HG02852 (cell line): ENCODE data around the gene NDUFS1.
"Not testable (repeated sequence)": the region's sequence is repeated elsewhere in the genome, so short reads cannot be mapped to it uniquely, and the experiment has no call there.

Experiments used
- ATAC-seq: cut with Tn5 transposase; IDR thresholded peaks from one replicate; pipeline ENCODE4 v1.9.1; 2021; ENCODE audit warnings: mild to moderate bottlenecking, moderate library complexity; ENCODE audit not compliant: unreplicated experiment

The NDUFS1 gene

DNA sequence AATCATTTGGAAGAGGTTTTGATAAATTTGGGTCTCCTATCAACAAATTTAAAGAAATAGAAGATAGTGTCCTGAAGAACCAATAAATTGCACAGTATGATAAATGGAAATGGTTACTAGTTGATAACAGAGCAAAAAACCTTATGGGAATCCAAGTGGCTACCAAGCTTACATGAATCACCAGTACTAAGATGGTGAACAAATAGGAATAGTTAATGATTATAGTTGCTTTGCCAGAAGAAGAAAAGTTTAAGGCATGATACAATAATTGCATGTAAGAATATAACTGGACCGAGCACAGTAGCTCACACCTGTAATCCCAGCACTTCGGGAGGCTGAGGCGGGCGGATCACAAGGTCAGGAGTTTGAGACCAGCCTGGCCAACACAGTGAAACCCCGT lies 53.7 kb downstream of the NDUFS1 start:
- ATAC-seq: no peak

DNA sequence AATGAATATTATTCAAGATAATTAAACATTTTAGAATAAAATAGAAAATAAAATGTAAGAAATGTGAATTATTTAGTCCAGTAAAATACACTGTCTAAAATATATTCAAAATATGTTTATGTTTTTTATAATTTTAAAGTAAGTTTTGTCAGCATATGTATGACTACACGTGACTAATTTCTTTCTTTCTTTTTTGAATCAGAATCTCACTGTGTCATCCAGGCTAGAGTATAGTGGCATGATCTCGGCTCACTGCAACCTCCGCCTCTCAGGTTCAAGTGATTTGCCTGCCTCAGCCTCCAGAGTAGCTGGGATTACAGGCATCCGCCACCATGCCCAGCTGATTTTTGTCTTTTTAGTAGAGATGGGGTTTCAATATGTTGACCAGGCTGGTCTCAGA lies 54.2 kb downstream of the NDUFS1 start:
- no peak for ATAC-seq

DNA sequence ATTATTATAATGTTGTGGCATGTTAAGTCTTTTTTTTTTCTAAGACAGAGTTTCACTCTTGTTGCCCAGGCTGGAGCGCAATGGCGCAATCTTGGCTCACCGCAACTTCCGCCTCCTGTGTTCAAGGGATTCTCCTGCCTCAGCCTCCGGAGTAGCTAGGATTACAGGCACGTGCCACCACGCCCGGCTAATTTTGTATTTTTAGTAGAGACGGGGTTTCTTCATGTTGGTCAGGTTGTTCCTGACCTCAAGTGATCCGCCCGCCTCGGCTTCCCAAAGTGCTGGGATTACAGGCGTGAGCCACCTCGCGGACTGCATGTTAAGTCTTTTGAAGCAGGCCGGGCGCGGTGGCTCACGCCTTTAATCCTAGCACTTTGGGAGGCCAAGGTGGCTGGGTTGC lies 60.4 kb downstream of the NDUFS1 start:
- ATAC-seq: not testable (repeated sequence)

DNA sequence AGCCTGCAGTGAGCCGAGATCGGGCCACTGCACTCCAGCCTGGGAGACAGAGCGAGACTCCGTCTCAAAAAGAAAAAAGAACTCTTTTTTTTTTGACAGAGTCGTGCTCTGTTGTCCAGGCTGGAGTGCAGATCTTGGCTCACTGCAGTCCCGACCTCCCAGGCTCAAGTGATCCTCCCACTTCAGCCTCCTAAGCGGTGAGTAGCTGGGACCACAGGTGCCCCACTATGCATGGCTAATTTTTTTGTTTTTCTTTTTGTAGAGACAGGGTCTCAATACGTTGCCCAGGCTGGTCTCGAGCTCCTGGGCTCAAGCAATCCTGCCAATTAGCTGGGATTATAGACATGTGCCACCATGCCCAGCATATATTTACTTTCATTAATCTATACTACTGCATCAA lies 60.8 kb downstream of the NDUFS1 start:
- ATAC-seq: no peak

DNA sequence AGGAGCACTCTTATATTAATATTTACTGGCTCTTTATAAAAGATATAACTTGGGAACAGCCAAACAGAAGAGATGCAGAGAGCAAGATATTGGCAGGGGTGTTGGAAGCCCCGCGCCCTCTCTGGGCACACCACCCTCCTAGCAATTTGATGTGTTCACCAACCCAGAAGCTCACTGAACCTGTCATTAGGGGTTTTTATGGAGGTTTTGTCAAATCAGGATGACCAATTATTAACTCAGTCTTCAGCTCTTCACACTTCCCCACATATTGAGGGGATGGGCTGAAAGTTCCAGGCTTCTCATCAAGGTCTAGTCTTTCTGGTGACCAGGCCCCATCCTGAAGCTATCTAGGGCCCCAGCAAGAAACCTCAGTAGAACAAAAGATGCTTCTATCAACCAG lies 62.4 kb downstream of the NDUFS1 start:
- no peak for ATAC-seq

DNA sequence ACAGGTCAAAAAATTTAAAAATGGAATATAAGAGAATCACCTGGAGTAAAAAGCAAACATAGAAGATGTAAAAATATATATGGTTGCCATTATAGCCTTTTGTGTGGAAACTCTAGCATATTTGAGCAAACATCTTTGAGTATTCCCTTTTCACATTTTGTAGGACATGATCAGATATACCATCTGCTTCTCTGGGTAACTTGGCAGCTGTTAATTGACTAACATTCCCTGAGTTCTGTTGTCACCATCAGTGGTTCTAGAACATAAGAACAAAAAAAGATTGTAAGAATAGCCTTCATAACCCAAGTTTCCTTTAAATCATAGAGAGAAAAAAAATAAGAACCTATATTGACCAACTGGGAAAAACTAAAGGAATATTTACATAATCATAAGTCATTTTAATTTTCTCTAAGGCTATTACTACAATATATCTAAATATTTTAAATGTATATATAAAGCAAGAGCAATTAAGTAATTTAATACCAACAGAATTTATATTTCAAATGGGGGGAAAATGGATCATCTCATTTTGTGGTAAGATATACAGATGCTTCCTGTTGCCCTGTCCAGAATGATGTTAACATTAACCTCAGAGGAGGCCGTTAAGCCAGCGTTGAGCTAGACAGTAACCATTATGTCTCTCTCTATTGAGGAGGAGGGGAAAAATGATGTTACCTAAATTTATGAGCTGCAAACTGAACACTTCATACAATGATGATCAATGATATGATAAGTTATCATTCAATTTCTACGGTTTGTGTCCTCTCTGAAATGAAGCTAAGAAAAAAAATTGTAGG lies 63.5 kb downstream of the NDUFS1 start:
- no peak for ATAC-seq

DNA sequence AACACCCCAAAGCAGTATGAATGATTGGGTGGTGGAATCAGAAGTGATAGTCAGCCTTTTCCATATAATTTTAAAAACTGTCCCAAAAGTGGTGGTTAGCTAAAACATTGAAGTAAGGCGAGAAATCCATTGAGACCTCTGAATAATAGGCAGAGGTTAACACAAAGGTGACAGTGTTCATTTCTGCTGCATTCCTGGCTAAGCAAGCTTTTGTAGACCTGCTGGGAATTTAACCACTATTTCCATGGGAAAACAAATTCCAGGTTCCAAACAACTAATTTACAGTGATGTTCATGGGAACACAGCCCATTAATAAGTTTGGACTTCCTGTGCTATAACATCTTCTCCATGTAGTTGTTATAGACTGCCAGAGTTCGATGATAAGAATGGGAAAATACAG lies 66.9 kb downstream of the NDUFS1 start:
- no peak for ATAC-seq

DNA sequence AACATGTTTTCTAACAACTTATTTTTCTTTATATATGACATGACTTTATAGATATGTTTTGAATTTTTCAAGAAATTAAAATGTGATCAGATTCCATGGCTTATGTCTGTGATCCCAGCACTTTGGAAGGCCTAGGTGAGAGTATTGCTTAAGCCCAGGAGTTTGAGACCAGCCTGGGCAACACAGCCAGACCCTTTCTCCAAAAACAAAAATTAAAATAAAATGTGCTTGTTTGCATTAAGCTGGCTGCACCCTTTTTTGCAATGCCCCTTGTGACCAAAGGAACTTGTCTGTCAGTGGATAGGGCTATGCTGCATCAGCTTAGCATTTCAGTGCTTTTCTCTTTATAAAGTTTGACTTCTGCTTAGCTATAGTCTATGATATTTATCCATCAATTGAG lies 71.0 kb downstream of the NDUFS1 start:
- no peak for ATAC-seq

DNA sequence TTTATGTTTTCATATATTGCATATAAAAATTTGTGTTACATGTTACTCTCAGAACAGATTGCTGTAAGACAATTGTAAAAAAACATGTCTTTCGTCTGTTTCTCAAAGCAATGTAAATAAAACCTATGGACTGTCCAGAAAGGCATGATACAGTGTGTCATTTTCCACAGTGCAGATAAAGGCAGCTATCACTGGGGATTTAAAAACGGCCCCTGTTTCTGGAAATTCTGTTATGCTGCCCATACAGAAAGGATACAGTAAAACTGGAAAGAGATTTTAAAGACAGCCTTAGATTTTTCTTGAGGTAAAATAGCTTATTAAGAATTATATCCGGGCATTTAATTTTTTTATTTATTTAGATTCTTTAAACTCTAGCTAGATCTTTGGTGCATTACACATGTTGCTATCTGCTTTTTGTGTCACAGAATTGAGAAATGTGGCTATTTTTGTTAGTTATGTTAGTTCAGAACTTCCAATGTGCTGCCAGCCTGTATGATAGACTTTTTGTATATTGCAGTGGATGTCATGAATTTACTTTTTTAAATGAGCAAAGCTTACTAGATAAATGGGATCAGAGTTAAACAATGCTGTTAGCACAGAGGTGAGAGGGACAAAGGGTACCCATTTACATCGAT lies 72.4 kb downstream of the NDUFS1 start:
- no peak for ATAC-seq

DNA sequence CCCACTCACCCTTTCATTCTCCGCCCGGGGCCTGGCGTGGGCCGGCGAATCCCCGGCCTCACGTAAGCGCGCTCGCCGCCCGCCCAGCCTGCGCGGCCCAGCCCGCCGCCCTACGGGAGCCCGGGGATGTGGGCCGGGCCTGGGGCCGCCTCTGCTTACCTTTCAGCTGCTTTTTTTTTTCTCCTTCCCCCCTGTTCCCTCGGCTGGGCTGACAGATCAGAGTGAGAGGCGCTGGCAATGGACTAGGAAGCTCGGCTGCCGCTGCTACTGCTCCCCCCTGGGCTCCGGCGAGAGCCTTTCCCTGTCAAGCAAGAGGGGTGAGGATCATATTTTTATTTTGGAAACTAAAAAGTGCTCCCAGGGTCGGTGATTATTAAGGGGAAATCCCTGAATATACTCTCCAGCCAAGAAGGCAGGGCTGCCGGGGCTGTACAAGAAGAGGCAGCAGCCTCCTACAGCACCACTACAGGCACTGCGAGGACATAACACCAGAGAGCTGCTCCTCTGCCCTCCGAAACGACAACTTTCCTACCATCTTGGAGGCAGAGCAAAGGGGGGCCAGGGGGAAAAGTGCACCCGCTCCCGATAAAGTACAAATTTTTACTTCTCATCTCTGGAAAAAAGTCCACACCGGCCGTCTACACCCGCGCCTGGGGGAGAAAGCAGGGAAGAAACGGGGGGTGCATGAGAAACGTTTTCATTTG lies 73.3 kb downstream of the NDUFS1 start, which contains the start of gene INO80D:
TSS of gene INO80D (minus strand) at position 433 of the 704 bp plus-strand sequence. CDS start 23,158 bp downstream, outside the sequence.
- ATAC-seq: peak; percentile 86

DNA sequence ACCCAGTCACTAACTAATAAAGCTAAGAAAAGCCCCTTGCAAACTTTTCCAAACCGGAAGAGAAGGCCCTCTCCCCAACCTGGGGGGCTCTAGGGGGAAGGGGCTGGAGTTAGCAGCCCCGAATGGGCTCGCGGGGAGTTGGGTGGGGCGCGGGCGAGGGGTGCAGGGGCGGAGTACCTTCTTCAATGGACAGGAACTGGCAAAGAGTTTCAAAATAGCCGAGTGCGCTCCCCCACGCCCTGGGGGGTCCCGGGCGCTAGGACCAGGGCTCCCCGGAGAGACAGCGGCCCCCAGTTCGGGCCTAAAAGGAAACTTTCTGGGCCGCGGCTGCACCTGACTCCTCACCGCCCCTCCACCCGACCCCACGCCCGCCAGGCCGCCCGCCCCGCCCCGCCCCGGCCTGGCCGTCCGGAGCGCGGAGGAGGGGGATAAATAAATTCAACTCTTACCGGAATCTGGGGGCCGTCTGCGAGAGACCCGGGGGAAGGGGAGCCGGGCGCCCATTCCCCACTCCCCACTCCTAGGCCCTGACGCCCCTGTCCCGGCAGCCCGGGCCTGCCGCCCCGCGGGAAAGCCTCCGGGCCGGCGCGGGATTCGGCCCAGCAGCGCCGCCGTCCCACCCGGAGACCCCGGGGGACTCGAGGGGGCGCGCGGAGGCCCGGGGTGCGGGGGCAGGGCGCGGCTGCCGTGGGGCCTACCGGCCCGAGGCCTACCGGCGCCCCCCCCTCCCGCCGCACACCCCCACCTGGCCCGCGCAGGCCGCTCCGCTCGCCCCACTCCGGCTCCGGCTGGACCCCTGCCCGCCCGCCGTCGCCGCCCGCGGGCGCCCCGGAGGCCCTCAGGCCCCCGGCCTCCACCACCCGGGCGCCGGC lies 74.1 kb downstream of the NDUFS1 start:
- peak; percentile 27 for ATAC-seq

DNA sequence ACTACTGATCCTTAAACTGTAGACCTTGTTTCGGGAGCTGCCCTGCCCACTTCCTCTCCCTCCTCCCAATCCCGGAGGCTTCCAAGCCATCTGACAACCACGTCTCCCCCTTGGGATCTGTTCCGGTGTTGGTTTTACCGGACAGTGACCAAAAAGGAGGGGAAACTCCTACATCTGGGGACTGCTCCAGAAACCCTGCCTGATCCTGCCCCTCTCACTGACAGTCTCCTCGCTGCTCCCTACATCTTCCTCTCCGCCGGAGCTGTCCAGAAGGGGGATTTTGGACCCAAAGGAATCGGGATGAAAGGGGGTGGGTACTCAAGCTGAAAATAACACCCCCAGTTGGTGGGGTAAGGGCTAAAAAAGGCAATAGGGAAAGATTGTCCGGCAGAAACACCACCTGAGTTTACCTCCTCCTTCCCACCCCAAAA lies 74.8 kb downstream of the NDUFS1 start:
- ATAC-seq: no peak

DNA sequence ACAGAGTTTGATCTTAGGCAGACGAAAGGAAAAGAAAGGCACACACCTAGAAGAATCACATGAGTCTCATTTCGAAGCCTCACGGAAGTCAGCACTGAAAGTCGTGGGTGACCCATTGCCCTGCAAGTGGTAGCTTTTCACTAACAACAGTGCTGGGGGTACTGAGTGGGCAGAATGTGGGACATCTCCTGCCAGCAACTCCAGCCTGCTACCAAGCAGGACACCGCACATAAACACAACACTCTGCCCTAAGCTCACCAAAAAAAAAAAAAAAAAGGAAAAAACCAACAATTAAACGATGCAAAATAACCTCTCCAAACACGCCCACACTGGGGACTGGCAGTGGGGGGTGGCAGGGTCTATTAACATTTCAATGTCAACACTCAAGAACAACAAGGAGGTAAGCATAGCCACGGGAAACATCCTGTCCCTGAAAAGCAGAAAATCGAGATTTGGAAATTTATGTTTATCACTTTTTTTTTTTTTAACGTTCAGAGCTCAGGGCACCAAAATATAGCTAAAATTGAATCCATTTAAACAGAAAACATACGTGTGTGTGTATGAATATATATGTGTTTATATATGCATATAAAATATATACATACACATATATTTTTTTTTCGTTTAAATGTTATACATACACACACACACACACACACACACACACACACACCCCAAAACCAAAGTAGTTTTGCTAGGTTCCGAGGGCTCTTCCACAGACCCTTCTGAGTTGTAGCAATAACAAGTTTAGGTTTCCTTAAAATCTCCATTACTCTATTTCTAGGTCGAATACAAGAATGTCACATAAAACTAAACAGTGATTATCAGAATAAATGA lies 75.4 kb downstream of the NDUFS1 start:
- no peak for ATAC-seq

DNA sequence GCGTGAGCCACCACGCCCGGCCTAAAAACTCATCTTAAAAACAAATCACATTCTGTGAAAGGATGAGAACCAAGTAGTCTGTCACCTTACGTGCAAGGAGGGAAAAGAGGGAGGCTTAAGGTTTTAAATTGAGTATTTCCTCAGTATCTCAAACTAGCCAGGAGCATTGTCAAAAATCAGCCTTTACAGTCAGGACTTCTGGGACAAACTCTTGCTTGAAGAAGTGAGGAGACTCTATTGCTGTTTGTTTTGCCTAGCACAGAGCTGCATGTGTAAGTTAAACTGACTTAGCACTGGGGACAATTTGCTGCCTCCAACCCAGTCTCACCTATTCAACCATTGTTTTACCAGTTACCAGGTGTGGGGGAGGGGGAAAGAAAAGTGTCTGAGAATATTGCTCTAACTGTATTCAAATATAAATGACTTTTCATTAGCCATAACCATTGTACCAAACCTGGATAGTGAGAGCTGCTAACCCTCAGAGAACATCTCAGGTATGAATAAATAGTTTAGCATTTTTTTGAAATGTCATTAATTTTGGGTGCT lies 76.9 kb downstream of the NDUFS1 start:
- no peak for ATAC-seq

DNA sequence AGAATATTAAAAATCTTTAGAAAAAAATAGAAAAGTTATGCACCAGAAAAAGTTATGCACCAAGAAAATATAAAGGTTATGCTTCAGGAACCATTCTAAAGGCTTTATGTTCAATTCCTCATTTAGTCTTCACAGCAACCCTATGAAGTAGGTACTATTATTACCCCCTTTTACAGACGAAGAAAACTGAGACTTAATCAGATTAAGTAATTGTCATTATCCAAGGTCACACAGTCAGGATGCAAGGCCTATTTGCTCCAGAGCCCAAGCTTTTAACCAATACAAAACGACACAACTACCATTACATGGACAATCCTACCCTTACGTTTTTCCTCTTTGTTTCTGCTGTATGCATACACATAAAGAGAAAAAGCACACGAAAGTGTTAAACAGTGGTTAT lies 78.3 kb downstream of the NDUFS1 start:
- no peak for ATAC-seq

DNA sequence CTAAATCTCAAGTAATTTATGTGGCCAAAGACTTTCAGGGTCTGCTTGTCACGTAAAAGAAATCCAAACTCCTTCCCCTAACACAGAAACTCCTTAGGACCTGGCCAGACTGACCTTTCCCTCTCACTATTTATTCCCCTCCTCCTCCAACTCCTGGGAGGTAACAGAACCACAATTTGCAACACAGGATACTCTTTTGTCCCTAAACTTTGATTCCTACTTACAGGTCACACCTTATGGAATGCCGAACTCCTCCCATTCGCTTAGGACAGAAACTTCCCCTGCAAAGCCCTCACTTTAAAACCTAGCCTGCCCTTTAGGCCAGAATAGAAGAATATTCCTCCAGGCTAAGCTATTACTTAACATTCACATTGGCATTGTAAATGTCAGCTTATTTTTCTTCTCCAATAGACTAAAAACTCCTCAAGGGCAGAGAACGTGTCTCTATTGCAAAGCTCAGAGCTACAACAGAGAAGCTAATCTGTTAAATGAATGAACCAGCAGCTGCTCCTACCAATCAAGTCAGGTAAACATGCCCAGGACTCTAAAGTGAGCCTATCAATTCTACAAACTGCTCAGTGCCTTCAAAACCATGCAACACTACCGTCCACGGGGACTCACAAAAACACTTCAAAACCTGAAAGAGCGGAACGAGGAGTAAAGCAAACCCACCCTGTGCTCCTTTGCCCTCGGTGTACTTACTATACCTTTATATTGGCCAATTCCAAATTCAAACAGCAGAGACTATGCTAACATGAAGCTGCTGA lies 79.4 kb downstream of the NDUFS1 start:
- ATAC-seq: no peak

DNA sequence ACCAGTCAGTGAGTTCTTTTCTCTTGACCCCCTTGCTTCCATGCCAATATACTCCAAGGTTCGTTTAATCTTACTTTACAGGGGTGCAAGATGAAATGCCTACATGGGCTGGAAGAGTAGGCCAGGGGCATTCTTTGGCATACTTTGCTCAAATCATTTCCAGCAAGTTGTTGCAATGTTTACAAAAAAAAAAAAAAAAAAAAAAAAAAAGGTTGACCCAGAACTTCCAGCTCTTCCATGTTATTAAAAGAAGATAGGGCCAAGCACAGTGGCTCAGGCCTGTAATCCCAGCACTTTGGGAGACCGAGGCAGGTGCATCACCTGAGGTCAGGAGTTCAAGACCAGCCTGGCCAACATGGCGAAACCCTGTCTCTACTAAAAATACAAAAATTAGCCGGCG lies 81.4 kb downstream of the NDUFS1 start:
- not testable (repeated sequence) for ATAC-seq

DNA sequence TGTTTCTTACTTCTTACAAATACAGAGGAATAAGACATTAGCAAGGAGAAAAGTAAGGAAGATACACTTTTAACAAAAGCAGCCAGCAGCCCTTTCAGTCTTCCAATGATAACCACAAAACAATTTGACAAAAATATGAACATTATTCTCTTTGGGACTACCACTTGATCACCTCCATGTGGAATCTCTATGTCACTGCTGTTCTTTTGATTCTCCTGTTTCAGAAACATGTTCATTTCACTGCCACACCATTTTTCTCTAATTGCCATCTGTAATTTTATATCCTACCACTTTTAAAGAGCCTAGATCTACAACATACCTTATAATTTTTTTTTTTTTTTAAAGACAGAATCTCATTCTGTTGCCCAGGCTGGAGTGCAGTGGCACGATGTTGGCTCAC lies 84.1 kb downstream of the NDUFS1 start:
- ATAC-seq: no peak

DNA sequence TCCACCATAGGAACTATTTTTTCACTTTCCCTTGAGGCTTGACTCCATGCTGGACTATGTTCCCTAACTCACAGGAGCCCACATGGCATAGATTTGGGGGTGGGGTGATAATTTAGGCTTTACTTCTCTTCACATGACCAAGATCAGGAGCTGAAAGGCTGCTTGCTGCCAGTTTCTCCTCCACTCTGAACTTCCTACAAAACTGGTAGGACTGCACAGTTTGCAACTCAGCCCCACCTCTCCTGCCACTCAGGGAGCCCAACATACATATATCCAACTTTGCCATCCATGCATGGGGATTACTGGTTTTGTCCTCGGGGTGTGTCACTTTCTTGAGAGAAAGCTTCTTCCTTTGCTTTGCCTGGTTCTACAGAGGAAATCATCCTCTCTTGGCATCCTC lies 87.4 kb downstream of the NDUFS1 start:
- ATAC-seq: no peak
